Colonic mucosa (tissue), 4 donors: Measurements from ENCODE around the gene SERPINI2. TPM values are rescaled to one million over a fixed set of nuclear protein-coding genes. Genes with fewer than 3 reads are reported as not detected.

Experiments used
- DNase-seq: peaks from one replicate; pipeline ENCODE4 v3.0.0-alpha.2; 2020
- H3K27ac ChIP-seq: fragments of 200-600 bp; one replicate; pipeline ENCODE4 v1.8.0; 2021
- H3K27me3 ChIP-seq: fragments of 200-600 bp; one replicate; pipeline ENCODE4 v1.8.0; 2021
- H3K36me3 ChIP-seq: fragments of 200-600 bp; one replicate; pipeline ENCODE4 v1.8.0; 2021
- H3K4me1 ChIP-seq: fragments of 200-600 bp; one replicate; pipeline ENCODE4 v1.8.0; 2021; ENCODE audit warnings: mild to moderate bottlenecking
- H3K4me3 ChIP-seq: fragments of 200-600 bp; one replicate; pipeline ENCODE4 v1.8.0; 2021
- H3K9ac ChIP-seq, 2 donors: one replicate each; pipeline ENCODE4 v1.7.0; 2013; ENCODE audit warnings: control low read depth in 2 of 2, low read depth in 2 of 2, low read length in 2 of 2
- H3K9me3 ChIP-seq: fragments of 200-600 bp; one replicate; pipeline ENCODE4 v1.8.0; 2021
- CTCF ChIP-seq: fragments of 200-600 bp; IDR thresholded peaks from one replicate; pipeline ENCODE4 v1.8.0; 2022; ENCODE audit warnings: antibody characterized with exemption, mild to moderate bottlenecking
- intact Hi-C: fragments of 100-400 bp; cut with DNase I; formaldehyde crosslinking; loops from one replicate; pipeline ENCODE4 v1.14.1; 2022
- total RNA-seq, 2 donors: library from RNA; stranded (reverse); fragmentation: NEBNext Ultra II Directional in 1 of 2; extraction: Animal tissue kit (Norgen Biotek cat#: 25700) in 1 of 2; gene quantifications; one replicate each; pipeline ENCODE4 v1.2.1, GENCODE V29; 2021
- donor health status: healthy.
- donor health status: DM: no; HTN: no; CAD: no.
- donor health status: DM: no; HTN: no; CAD: no.

Gene SERPINI2
- total RNA-seq, 2 donors from 2014 or later = 0.40 TPM; not detected in 1

GRCh38 chr3:167484551-167484950 lies 10.7 kb upstream of the SERPINI2 start:
- intact Hi-C loops = no loop called here
- Histone ChIP-seq H3K4me3 (no peak overlapping the region), H3K27me3 (no peaks in the 10 kb centered on the region), H3K27ac (no peak overlapping the region), H3K9ac (no peak overlapping the region), H3K9me3 (no peaks in the 10 kb centered on the region), H3K4me1 (no peaks in the 10 kb centered on the region), H3K36me3 (no peaks in the 10 kb centered on the region)
- TF ChIP-seq CTCF = no peak
- DNase-seq = no peak

- no peak overlapping the region for H3K9ac ChIP-seq
- no peaks in the 10 kb centered on the region for H3K27me3 ChIP-seq
- H3K4me3 ChIP-seq = no peak overlapping the region
- H3K36me3 ChIP-seq = no peaks in the 10 kb centered on the region
- H3K27ac ChIP-seq = no peak overlapping the region
- DNase-seq = no peak
- no peak for TF ChIP-seq CTCF
- intact Hi-C loops = no loop called here
- no peaks in the 10 kb centered on the region for H3K9me3 ChIP-seq
- H3K4me1 ChIP-seq = no peaks in the 10 kb centered on the region
These were observed 10.1 kb upstream of the SERPINI2 start for GRCh38 chr3:167483708-167484475.

- no peak overlapping the region for H3K9ac ChIP-seq
- intact Hi-C loops = no loop called here
- no peaks in the 10 kb centered on the region for H3K4me1 ChIP-seq
- H3K27me3 ChIP-seq = no peaks in the 10 kb centered on the region
- H3K36me3 ChIP-seq = no peaks in the 10 kb centered on the region
- H3K4me3 ChIP-seq = no peak overlapping the region
- no peak for TF ChIP-seq CTCF
- no peak for DNase-seq
- H3K9me3 ChIP-seq = no peaks in the 10 kb centered on the region
- no peak overlapping the region for H3K27ac ChIP-seq
These were observed 7.3 kb upstream of the SERPINI2 start for GRCh38 chr3:167481164-167481563.

- TF ChIP-seq CTCF = no peak
- no peaks in the 10 kb centered on the region for H3K27me3 ChIP-seq
- no peaks in the 10 kb centered on the region for H3K36me3 ChIP-seq
- no peaks in the 10 kb centered on the region for H3K4me1 ChIP-seq
- intact Hi-C loops = no loop called here
- H3K9ac ChIP-seq = no peak overlapping the region
- no peak overlapping the region for H3K4me3 ChIP-seq
- no peaks in the 10 kb centered on the region for H3K9me3 ChIP-seq
- no peak for DNase-seq
- no peak overlapping the region for H3K27ac ChIP-seq
These were observed 6.9 kb upstream of the SERPINI2 start for GRCh38 chr3:167480748-167481147.

- no peak for TF ChIP-seq CTCF
- Histone ChIP-seq H3K36me3 (no peaks in the 10 kb centered on the region), H3K27ac (no peak overlapping the region), H3K9ac (no peak overlapping the region), H3K9me3 (no peaks in the 10 kb centered on the region), H3K27me3 (no peaks in the 10 kb centered on the region), H3K4me3 (no peak overlapping the region), H3K4me1 (no peaks in the 10 kb centered on the region)
- no peak for DNase-seq
- intact Hi-C loops = no loop called here
These were observed 4.5 kb downstream of the SERPINI2 start for GRCh38 chr3:167469381-167469780.
